PC-9 (cell line): Measurements from ENCODE around the gene KIF4B.
"Not testable (repeated sequence)": the region's sequence is repeated elsewhere in the genome, so short reads cannot be mapped to it uniquely, and the experiment has no call there.

Experiments
- CTCF ChIP-seq: fragments of 200-600 bp; sonication (generic); conservative IDR thresholded peaks from 2 replicates; pipeline ENCODE4 v1.6.1; 2017; ENCODE audit warnings: mixed run types, antibody characterized with exemption, mild to moderate bottlenecking, moderate library complexity
- EZH2 ChIP-seq: fragments of 200-600 bp; sonication (generic); IDR thresholded peaks from 2 replicates; pipeline ENCODE4 v1.8.0; 2017; ENCODE audit warnings: antibody characterized with exemption, low read depth

- TF ChIP-seq CTCF, EZH2: not testable (repeated sequence)
Observed at GRCh38 chr5:155034145-155034744, 20.7 kb downstream of the KIF4B start.
